ENCODE measurements around the gene CDK14. TPM values are rescaled to one million over a fixed set of nuclear protein-coding genes. Genes with fewer than 3 reads are reported as not detected.

The CDK14 gene
- total and polyA plus RNA-seq, 10 of the 15 experiments (the other 5 are each of a cell fraction or from before 2014, with no cell fraction given), result 6.5 to 61.3 (median 24.2) TPM

DNA sequence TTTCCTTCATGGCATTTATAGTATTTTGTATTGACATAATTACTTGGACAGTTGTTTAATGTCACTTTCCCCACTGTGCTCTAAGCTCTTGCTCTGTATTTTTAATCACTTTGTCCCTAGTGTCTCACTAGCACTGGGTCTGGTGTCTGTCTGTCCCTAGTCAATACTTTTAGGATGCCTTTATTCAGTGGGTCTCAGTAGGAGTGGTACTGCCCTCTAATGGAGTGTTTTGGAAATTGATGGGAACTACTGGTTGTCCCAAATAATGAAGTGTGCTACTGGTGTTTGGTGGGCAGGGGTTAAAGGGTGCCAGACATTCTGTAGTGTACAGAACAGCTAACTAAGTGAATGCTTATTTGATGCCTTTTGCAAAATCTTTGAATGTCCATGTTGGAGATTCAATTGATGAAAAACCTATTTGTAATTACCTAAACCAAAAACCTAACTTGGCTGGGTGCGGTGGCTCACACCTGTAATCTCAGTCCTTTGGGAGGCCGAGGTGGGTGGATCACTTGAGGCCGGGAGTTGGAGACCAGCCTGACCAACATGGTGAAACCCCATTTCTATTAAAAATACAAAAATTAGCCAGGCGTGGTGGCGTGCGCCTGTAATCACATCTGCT lies 33.3 kb downstream of the CDK14 start (continued):
- TF ChIP-seq BMI1 (IDR thresholded peaks at IDR 0.05; ENCODE audit: borderline replicate concordance) (no peak), SP1 (IDR thresholded peaks at IDR 0.05; ENCODE audit: low read depth, low read length) (no peak), CEBPB (IDR thresholded peaks at IDR 0.05; ENCODE audit: borderline replicate concordance in 1 of 2, low read depth in 2 of 2, low read length in 2 of 2) (no peak), POU2F2 (IDR thresholded peaks at IDR 0.05; ENCODE audit: borderline replicate concordance, low read depth, low read length) (no peak), NFIC (IDR thresholded peaks at IDR 0.05; ENCODE audit: low read depth, low read length) (no peak), KLF5 (IDR thresholded peaks at IDR 0.05; ENCODE audit: partially characterized antibody) (no peak), BRCA1 (IDR thresholded peaks at IDR 0.05; ENCODE audit: low read depth, low read length) (no peak), PAX5 (IDR thresholded peaks at IDR 0.05; ENCODE audit: borderline replicate concordance, low read depth, low read length) (no peak), DPF2 (IDR thresholded peaks at IDR 0.05) (no peak), SMARCA5 (IDR thresholded peaks at IDR 0.05) (peak; percentile 46; the same call in 1 of the 2 replicates), MXI1 (IDR thresholded peaks at IDR 0.05; ENCODE audit: low read depth, low read length) (no peak)
- TF ChIP-seq, protein P1, sequence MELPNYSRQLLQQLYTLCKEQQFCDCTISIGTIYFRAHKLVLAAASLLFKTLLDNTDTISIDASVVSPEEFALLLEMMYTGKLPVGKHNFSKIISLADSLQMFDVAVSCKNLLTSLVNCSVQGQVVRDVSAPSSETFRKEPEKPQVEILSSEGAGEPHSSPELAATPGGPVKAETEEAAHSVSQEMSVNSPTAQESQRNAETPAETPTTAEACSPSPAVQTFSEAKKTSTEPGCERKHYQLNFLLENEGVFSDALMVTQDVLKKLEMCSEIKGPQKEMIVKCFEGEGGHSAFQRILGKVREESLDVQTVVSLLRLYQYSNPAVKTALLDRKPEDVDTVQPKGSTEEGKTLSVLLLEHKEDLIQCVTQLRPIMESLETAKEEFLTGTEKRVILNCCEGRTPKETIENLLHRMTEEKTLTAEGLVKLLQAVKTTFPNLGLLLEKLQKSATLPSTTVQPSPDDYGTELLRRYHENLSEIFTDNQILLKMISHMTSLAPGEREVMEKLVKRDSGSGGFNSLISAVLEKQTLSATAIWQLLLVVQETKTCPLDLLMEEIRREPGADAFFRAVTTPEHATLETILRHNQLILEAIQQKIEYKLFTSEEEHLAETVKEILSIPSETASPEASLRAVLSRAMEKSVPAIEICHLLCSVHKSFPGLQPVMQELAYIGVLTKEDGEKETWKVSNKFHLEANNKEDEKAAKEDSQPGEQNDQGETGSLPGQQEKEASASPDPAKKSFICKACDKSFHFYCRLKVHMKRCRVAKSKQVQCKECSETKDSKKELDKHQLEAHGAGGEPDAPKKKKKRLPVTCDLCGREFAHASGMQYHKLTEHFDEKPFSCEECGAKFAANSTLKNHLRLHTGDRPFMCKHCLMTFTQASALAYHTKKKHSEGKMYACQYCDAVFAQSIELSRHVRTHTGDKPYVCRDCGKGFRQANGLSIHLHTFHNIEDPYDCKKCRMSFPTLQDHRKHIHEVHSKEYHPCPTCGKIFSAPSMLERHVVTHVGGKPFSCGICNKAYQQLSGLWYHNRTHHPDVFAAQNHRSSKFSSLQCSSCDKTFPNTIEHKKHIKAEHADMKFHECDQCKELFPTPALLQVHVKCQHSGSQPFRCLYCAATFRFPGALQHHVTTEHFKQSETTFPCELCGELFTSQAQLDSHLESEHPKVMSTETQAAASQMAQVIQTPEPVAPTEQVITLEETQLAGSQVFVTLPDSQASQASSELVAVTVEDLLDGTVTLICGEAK (IDR thresholded peaks at IDR 0.05; ENCODE audit: borderline replicate concordance), result no peak
- TF ChIP-seq, protein P2, sequence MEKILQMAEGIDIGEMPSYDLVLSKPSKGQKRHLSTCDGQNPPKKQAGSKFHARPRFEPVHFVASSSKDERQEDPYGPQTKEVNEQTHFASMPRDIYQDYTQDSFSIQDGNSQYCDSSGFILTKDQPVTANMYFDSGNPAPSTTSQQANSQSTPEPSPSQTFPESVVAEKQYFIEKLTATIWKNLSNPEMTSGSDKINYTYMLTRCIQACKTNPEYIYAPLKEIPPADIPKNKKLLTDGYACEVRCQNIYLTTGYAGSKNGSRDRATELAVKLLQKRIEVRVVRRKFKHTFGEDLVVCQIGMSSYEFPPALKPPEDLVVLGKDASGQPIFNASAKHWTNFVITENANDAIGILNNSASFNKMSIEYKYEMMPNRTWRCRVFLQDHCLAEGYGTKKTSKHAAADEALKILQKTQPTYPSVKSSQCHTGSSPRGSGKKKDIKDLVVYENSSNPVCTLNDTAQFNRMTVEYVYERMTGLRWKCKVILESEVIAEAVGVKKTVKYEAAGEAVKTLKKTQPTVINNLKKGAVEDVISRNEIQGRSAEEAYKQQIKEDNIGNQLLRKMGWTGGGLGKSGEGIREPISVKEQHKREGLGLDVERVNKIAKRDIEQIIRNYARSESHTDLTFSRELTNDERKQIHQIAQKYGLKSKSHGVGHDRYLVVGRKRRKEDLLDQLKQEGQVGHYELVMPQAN (conservative IDR thresholded peaks at IDR 0.05), result no peak
- TF ChIP-seq, protein P3, sequence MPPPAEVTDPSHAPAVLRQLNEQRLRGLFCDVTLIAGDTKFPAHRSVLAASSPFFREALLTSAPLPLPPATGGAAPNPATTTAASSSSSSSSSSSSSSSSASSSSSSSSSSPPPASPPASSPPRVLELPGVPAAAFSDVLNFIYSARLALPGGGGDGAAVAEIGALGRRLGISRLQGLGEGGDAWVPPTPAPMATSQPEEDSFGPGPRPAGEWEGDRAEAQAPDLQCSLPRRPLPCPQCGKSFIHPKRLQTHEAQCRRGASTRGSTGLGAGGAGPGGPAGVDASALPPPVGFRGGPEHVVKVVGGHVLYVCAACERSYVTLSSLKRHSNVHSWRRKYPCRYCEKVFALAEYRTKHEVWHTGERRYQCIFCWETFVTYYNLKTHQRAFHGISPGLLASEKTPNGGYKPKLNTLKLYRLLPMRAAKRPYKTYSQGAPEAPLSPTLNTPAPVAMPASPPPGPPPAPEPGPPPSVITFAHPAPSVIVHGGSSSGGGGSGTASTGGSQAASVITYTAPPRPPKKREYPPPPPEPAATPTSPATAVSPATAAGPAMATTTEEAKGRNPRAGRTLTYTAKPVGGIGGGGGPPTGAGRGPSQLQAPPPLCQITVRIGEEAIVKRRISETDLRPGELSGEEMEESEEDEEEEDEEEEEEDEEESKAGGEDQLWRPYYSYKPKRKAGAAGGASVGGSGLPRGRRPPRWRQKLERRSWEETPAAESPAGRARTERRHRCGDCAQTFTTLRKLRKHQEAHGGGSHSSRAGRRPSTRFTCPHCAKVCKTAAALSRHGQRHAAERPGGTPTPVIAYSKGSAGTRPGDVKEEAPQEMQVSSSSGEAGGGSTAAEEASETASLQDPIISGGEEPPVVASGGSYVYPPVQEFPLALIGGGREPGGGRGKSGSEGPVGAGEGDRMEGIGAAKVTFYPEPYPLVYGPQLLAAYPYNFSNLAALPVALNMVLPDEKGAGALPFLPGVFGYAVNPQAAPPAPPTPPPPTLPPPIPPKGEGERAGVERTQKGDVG (CRISPR knock-in tag; IDR thresholded peaks at IDR 0.05), result no peak
- TF ChIP-seq, protein P4, sequence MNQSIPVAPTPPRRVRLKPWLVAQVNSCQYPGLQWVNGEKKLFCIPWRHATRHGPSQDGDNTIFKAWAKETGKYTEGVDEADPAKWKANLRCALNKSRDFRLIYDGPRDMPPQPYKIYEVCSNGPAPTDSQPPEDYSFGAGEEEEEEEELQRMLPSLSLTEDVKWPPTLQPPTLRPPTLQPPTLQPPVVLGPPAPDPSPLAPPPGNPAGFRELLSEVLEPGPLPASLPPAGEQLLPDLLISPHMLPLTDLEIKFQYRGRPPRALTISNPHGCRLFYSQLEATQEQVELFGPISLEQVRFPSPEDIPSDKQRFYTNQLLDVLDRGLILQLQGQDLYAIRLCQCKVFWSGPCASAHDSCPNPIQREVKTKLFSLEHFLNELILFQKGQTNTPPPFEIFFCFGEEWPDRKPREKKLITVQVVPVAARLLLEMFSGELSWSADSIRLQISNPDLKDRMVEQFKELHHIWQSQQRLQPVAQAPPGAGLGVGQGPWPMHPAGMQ (IDR thresholded peaks at IDR 0.05; ENCODE audit: borderline replicate concordance), result no peak

All from GM12878 (cell line).